Stimulated activated naive B cell treated with anti-CD40 and anti-IgM and Interleukin-4, amounts not matched to agents 10 μg/mL and 1 μg/mL and 100 μg/mL, for 72 hours (primary cell): ENCODE data around the gene ITPRID2.

Source experiments
- ATAC-seq, 2 donors: fragments of 150-1000 bp; cut with Tn5 transposase; replicated peaks; 2 replicates each; pipeline ENCODE4 v1.10.0; 2021; ENCODE audit warnings: moderate library complexity in 1 of 2
- DNase-seq: peaks from one replicate; pipeline ENCODE4 v3.0.0; 2021
- H3K27ac Mint-ChIP-seq: one replicate; pipeline ENCODE4 v1.8.0; 2022; ENCODE audit warnings: mild to moderate bottlenecking, mixed read lengths
- H3K27me3 Mint-ChIP-seq, 2 donors: one replicate each; pipeline ENCODE4 v1.8.0; 2022; ENCODE audit warnings: mixed read lengths in 2 of 2
- H3K36me3 Mint-ChIP-seq, 2 donors: one replicate each; pipeline ENCODE4 v1.8.0; 2022; ENCODE audit warnings: mixed read lengths in 2 of 2, mild to moderate bottlenecking in 1 of 2
- H3K4me1 Mint-ChIP-seq, 2 donors: one replicate each; pipeline ENCODE4 v1.8.0; 2022; ENCODE audit warnings: mixed read lengths in 2 of 2, mild to moderate bottlenecking in 1 of 2
- H3K4me3 Mint-ChIP-seq, 2 donors: one replicate each; pipeline ENCODE4 v1.8.0; 2022; ENCODE audit warnings: mild to moderate bottlenecking in 2 of 2, mixed read lengths in 2 of 2, moderate library complexity in 1 of 2
- H3K9me3 Mint-ChIP-seq, 2 donors: one replicate each; pipeline ENCODE4 v1.8.0; 2022; ENCODE audit warnings: mixed read lengths in 2 of 2, mild to moderate bottlenecking in 1 of 2

The ITPRID2 gene

GRCh38 chr2:181859803-181860202 lies 31.7 kb upstream of the ITPRID2 start:
- H3K9me3 Mint-ChIP-seq, result no peaks in the 10 kb centered on the region
- H3K36me3 Mint-ChIP-seq, result no peaks in the 10 kb centered on the region
- no peak overlapping the region for H3K4me3 Mint-ChIP-seq
- peaks cover 0 to 4% of the 10 kb centered on the region in 2 donors for H3K27me3 Mint-ChIP-seq
- no peaks in the 10 kb centered on the region for H3K4me1 Mint-ChIP-seq
- no peak for DNase-seq
- no peak for ATAC-seq
- H3K27ac Mint-ChIP-seq, result no peak overlapping the region

- peaks cover 0 to 9% of the 10 kb centered on the region in 2 donors for H3K27me3 Mint-ChIP-seq
- DNase-seq, result no peak
- H3K36me3 Mint-ChIP-seq, result no peaks in the 10 kb centered on the region
- no peak for ATAC-seq
- H3K4me1 Mint-ChIP-seq, result no peaks in the 10 kb centered on the region
- H3K27ac Mint-ChIP-seq, result no peak overlapping the region
- H3K9me3 Mint-ChIP-seq, result no peaks in the 10 kb centered on the region
- H3K4me3 Mint-ChIP-seq, result no peak overlapping the region
Measured at GRCh38 chr2:181861379-181861778, 30.2 kb upstream of the ITPRID2 start.

GRCh38 chr2:181862583-181863281 lies 28.8 kb upstream of the ITPRID2 start:
- Mint-ChIP-seq H3K4me1 (no peaks in the 10 kb centered on the region), H3K27ac (no peak overlapping the region), H3K36me3 (no peaks in the 10 kb centered on the region), H3K9me3 (no peaks in the 10 kb centered on the region), H3K4me3 (no peak overlapping the region), H3K27me3 (peaks cover 0 to 9% of the 10 kb centered on the region in 2 donors)
- ATAC-seq (no peak), DNase-seq (no peak)

GRCh38 chr2:181872178-181872577 lies 19.4 kb upstream of the ITPRID2 start:
- H3K9me3 Mint-ChIP-seq, result no peaks in the 10 kb centered on the region
- no peaks in the 10 kb centered on the region for H3K4me1 Mint-ChIP-seq

GRCh38 chr2:181876614-181877063 lies 14.9 kb upstream of the ITPRID2 start:
- Mint-ChIP-seq H3K36me3 (no peaks in the 10 kb centered on the region), H3K4me1 (no peaks in the 10 kb centered on the region), H3K4me3 (no peak overlapping the region), H3K27me3 (peaks cover 0 to 5% of the 10 kb centered on the region in 2 donors), H3K27ac (no peak overlapping the region), H3K9me3 (no peaks in the 10 kb centered on the region)
- no peak for DNase-seq
- no peak for ATAC-seq

More at GRCh38 chr2:181872178-181872577, 19.4 kb upstream of the ITPRID2 start:
- no peak for DNase-seq
- H3K4me3 Mint-ChIP-seq, result no peak overlapping the region
- ATAC-seq, result no peak
- no peaks in the 10 kb centered on the region for H3K36me3 Mint-ChIP-seq
- peaks cover 0 to 5% of the 10 kb centered on the region in 2 donors for H3K27me3 Mint-ChIP-seq
- no peak overlapping the region for H3K27ac Mint-ChIP-seq

- Mint-ChIP-seq H3K36me3 (no peaks in the 10 kb centered on the region), H3K4me3 (no peak overlapping the region), H3K4me1 (no peaks in the 10 kb centered on the region), H3K27ac (no peak overlapping the region), H3K27me3 (peaks cover 0 to 5% of the 10 kb centered on the region in 2 donors), H3K9me3 (no peaks in the 10 kb centered on the region)
- no peak for ATAC-seq
- no peak for DNase-seq
Measured at GRCh38 chr2:181877181-181877664, 14.3 kb upstream of the ITPRID2 start.

GRCh38 chr2:181878448-181878847 lies 13.1 kb upstream of the ITPRID2 start:
- Mint-ChIP-seq H3K4me3 (no peak overlapping the region), H3K9me3 (no peaks in the 10 kb centered on the region), H3K4me1 (no peaks in the 10 kb centered on the region)

GRCh38 chr2:181879295-181879694 lies 12.2 kb upstream of the ITPRID2 start:
- H3K4me3 Mint-ChIP-seq, result no peak overlapping the region
- DNase-seq (no peak), ATAC-seq (no peak)
- H3K4me1 Mint-ChIP-seq, result no peaks in the 10 kb centered on the region
- no peak overlapping the region for H3K27ac Mint-ChIP-seq
- peaks cover 0 to 4% of the 10 kb centered on the region in 2 donors for H3K27me3 Mint-ChIP-seq
- no peaks in the 10 kb centered on the region for H3K9me3 Mint-ChIP-seq
- no peaks in the 10 kb centered on the region for H3K36me3 Mint-ChIP-seq

More at GRCh38 chr2:181878448-181878847, 13.1 kb upstream of the ITPRID2 start:
- no peak overlapping the region for H3K27ac Mint-ChIP-seq
- ATAC-seq (no peak), DNase-seq (no peak)
- peaks cover 0 to 4% of the 10 kb centered on the region in 2 donors for H3K27me3 Mint-ChIP-seq
- H3K36me3 Mint-ChIP-seq, result no peaks in the 10 kb centered on the region

- Mint-ChIP-seq H3K4me3 (no peak overlapping the region), H3K36me3 (no peaks in the 10 kb centered on the region), H3K4me1 (no peaks in the 10 kb centered on the region), H3K27me3 (peaks cover 4 to 5% of the 10 kb centered on the region in 2 donors), H3K9me3 (no peaks in the 10 kb centered on the region), H3K27ac (no peak overlapping the region)
- ATAC-seq (no peak), DNase-seq (no peak)
Measured at GRCh38 chr2:181882246-181883020, 9.1 kb upstream of the ITPRID2 start.

- no peaks in the 10 kb centered on the region for H3K36me3 Mint-ChIP-seq
- peaks cover 4 to 5% of the 10 kb centered on the region in 2 donors for H3K27me3 Mint-ChIP-seq
- no peak for DNase-seq
- H3K27ac Mint-ChIP-seq, result no peak overlapping the region
- ATAC-seq, result no peak
- H3K9me3 Mint-ChIP-seq, result no peaks in the 10 kb centered on the region
- H3K4me3 Mint-ChIP-seq, result no peak overlapping the region
- H3K4me1 Mint-ChIP-seq, result no peaks in the 10 kb centered on the region
Measured at GRCh38 chr2:181884601-181885000, 6.9 kb upstream of the ITPRID2 start.

GRCh38 chr2:181885096-181885495 lies 6.4 kb upstream of the ITPRID2 start:
- Mint-ChIP-seq H3K27ac (no peak overlapping the region), H3K4me3 (no peak overlapping the region), H3K36me3 (no peaks in the 10 kb centered on the region), H3K9me3 (no peaks in the 10 kb centered on the region), H3K4me1 (no peaks in the 10 kb centered on the region), H3K27me3 (peaks cover 4 to 5% of the 10 kb centered on the region in 2 donors)
- DNase-seq, result no peak
- ATAC-seq, result no peak

GRCh38 chr2:181886192-181886591 lies 5.3 kb upstream of the ITPRID2 start:
- Mint-ChIP-seq H3K27me3 (peaks cover 4 to 5% of the 10 kb centered on the region in 2 donors), H3K27ac (no peak overlapping the region), H3K36me3 (no peaks in the 10 kb centered on the region), H3K4me3 (no peak overlapping the region), H3K9me3 (no peaks in the 10 kb centered on the region), H3K4me1 (peaks cover 2 to 4% of the 10 kb centered on the region in 2 donors)
- DNase-seq (no peak), ATAC-seq (no peak)

GRCh38 chr2:181887045-181887444 lies 4.5 kb upstream of the ITPRID2 start:
- DNase-seq (no peak), ATAC-seq (no peak)
- H3K27ac Mint-ChIP-seq, result no peak overlapping the region
- peaks cover 3 to 6% of the 10 kb centered on the region in 2 donors for H3K4me1 Mint-ChIP-seq
- no peaks in the 10 kb centered on the region for H3K36me3 Mint-ChIP-seq
- H3K9me3 Mint-ChIP-seq, result no peaks in the 10 kb centered on the region
- H3K27me3 Mint-ChIP-seq, result peaks cover 4 to 5% of the 10 kb centered on the region in 2 donors
- H3K4me3 Mint-ChIP-seq, result no peak overlapping the region

- Mint-ChIP-seq H3K4me3 (no peak overlapping the region), H3K27ac (no peak overlapping the region)
Measured at GRCh38 chr2:181889776-181890175, 1.8 kb upstream of the ITPRID2 start.

More at GRCh38 chr2:181889776-181890175, 1.8 kb upstream of the ITPRID2 start:
- DNase-seq (no peak), ATAC-seq (no peak)
- no peaks in the 10 kb centered on the region for H3K9me3 Mint-ChIP-seq
- peaks cover 0 to 3% of the 10 kb centered on the region in 2 donors for H3K36me3 Mint-ChIP-seq
- peaks cover 11 to 20% of the 10 kb centered on the region in 2 donors for H3K4me1 Mint-ChIP-seq
- peaks cover 0 to 5% of the 10 kb centered on the region in 2 donors for H3K27me3 Mint-ChIP-seq
